Measurements from ENCODE around the gene GRIN1. TPM values are rescaled to one million over a fixed set of nuclear protein-coding genes. Genes with fewer than 3 reads are reported as not detected.

GRIN1 gene
- total RNA-seq, 1 experiment from 2014 or later, result 2.9 TPM

GRCh38 chr9:137149942-137150616 is 11.1 kb downstream of the GRIN1 start:
- no peak overlapping the region for H2BK12ac ChIP-seq (ENCODE audit: insufficient read length, low read depth, low read length)
- TF ChIP-seq, protein P1, sequence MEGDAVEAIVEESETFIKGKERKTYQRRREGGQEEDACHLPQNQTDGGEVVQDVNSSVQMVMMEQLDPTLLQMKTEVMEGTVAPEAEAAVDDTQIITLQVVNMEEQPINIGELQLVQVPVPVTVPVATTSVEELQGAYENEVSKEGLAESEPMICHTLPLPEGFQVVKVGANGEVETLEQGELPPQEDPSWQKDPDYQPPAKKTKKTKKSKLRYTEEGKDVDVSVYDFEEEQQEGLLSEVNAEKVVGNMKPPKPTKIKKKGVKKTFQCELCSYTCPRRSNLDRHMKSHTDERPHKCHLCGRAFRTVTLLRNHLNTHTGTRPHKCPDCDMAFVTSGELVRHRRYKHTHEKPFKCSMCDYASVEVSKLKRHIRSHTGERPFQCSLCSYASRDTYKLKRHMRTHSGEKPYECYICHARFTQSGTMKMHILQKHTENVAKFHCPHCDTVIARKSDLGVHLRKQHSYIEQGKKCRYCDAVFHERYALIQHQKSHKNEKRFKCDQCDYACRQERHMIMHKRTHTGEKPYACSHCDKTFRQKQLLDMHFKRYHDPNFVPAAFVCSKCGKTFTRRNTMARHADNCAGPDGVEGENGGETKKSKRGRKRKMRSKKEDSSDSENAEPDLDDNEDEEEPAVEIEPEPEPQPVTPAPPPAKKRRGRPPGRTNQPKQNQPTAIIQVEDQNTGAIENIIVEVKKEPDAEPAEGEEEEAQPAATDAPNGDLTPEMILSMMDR (conservative IDR thresholded peaks at IDR 0.05), result no peak
- Mint-ChIP-seq H3K27ac (no peak overlapping the region), H3K9me3 (no peaks in the 10 kb centered on the region; a peak in 2 of 5 replicates), H3K27me3 (ENCODE audit: low read depth) (peaks cover 34% of the 10 kb centered on the region), H3K4me1 (peaks cover 0 to 11% of the 10 kb centered on the region in 2 experiments; a peak in 2 of 4 replicates), H3K36me3 (ENCODE audit: insufficient read depth in 1 of 3, low read depth in 3 of 3) (no peaks in the 10 kb centered on the region), H3K4me3 (no peak overlapping the region)
- H3K79me2 ChIP-seq (ENCODE audit: insufficient read depth, low read length), result no peaks in the 10 kb centered on the region
- no peaks in the 10 kb centered on the region for H3K9me3 ChIP-seq (ENCODE audit: control insufficient read depth, low read depth, low read length)
- H3K4me1 ChIP-seq (ENCODE audit: insufficient read depth, low read length), result no peaks in the 10 kb centered on the region; the same call in 1 of the 2 replicates
- WGBS (ENCODE audit: extremely low coverage, insufficient read length, low lambda C conversion rate), result no CpG with 5 or more reads among the region's 20 CpGs
- H3K56ac ChIP-seq (ENCODE audit: insufficient read length, low read depth, low read length), result no peak overlapping the region
- H2AK5ac ChIP-seq (ENCODE audit: insufficient read length, low read length), result no peak overlapping the region
- no peak overlapping the region for H3K4ac ChIP-seq (ENCODE audit: low read depth, low read length)
- no peak overlapping the region for H2BK5ac ChIP-seq (ENCODE audit: insufficient read length, low read length)
- no peak overlapping the region for H3K27ac ChIP-seq (ENCODE audit: insufficient read length, low read depth, low read length)
- no peak overlapping the region for H3K14ac ChIP-seq (ENCODE audit: insufficient read depth, low read length)
- no peak overlapping the region for H2BK20ac ChIP-seq (ENCODE audit: low read depth, low read length, poor library complexity, severe bottlenecking)
- H2BK120ac ChIP-seq (ENCODE audit: low read depth, low read length, poor library complexity, severe bottlenecking), result no peak overlapping the region
- H4K5ac ChIP-seq (ENCODE audit: insufficient read length, low read depth, low read length), result no peak overlapping the region
- no peaks in the 10 kb centered on the region for H4K20me1 ChIP-seq (ENCODE audit: control insufficient read depth, insufficient read depth, insufficient read length)
- no peaks in the 10 kb centered on the region; the same call in 1 of the 2 replicates for H3K27me3 ChIP-seq (ENCODE audit: insufficient read depth, low read length)
- no peak overlapping the region for H4K91ac ChIP-seq (ENCODE audit: insufficient read length, low read depth, low read length)
- no peak overlapping the region for H4K8ac ChIP-seq (replicated peaks; ENCODE audit: insufficient read length, low read depth, low read length)
- no peaks in the 10 kb centered on the region for H3K79me1 ChIP-seq (ENCODE audit: insufficient read depth, low read depth, low read length, poor library complexity, severe bottlenecking)
- no peak overlapping the region for H2AFZ ChIP-seq (ENCODE audit: low read length)
- no peak overlapping the region for H3K9ac ChIP-seq (ENCODE audit: extremely low read depth, insufficient read length, low read length)
- no peak overlapping the region for H2BK15ac ChIP-seq (ENCODE audit: low read depth, low read length)
- no peak overlapping the region for H3K4me2 ChIP-seq (ENCODE audit: insufficient read depth, insufficient read length, low read length)
- H3K23me2 ChIP-seq (ENCODE audit: insufficient read length, low read depth, low read length, poor library complexity, severe bottlenecking), result no peaks in the 10 kb centered on the region
- H3K18ac ChIP-seq (ENCODE audit: insufficient read length, low read depth, low read length), result no peak overlapping the region
- peak; percentile 83 for DNase-seq
- no peak overlapping the region for H3K23ac ChIP-seq (ENCODE audit: insufficient read length, low read depth, low read length)
- no peak overlapping the region for H3T11ph ChIP-seq (ENCODE audit: low read length)

Measured in H9 (cell line).